HG03520 (cell line): ENCODE measurements around the gene LRBA.
"Not testable (repeated sequence)": the region's sequence is repeated elsewhere in the genome, so short reads cannot be mapped to it uniquely, and the experiment has no call there.

Source experiments
- ATAC-seq: cut with Tn5 transposase; IDR thresholded peaks from one replicate; pipeline ENCODE4 v1.9.1; 2021; ENCODE audit warnings: mild to moderate bottlenecking, moderate library complexity; ENCODE audit not compliant: unreplicated experiment

The LRBA gene

GRCh38 chr4:150683775-150684350 lies 331.2 kb downstream of the LRBA start:
- ATAC-seq = no peak

- ATAC-seq = no peak
Measured at GRCh38 chr4:150682126-150682525, 333.0 kb downstream of the LRBA start.

GRCh38 chr4:150681063-150681462 lies 334.0 kb downstream of the LRBA start:
- no peak for ATAC-seq

GRCh38 chr4:150680651-150681050 lies 334.4 kb downstream of the LRBA start:
- no peak for ATAC-seq

- ATAC-seq = no peak
Measured at GRCh38 chr4:150679765-150680343, 335.2 kb downstream of the LRBA start.

- ATAC-seq = no peak
Measured at GRCh38 chr4:150679018-150679764, 335.9 kb downstream of the LRBA start.

GRCh38 chr4:150673793-150674192 lies 341.3 kb downstream of the LRBA start:
- no peak for ATAC-seq

GRCh38 chr4:150668824-150669223 lies 346.3 kb downstream of the LRBA start:
- no peak for ATAC-seq

GRCh38 chr4:150664935-150665334 lies 350.1 kb downstream of the LRBA start:
- ATAC-seq = no peak

GRCh38 chr4:150662686-150663085 lies 352.4 kb downstream of the LRBA start:
- no peak for ATAC-seq

- ATAC-seq = not testable (repeated sequence)
Measured at GRCh38 chr4:150661551-150661950, 353.5 kb downstream of the LRBA start.

GRCh38 chr4:150658258-150658657 lies 356.8 kb downstream of the LRBA start:
- ATAC-seq = not testable (repeated sequence)

- no peak for ATAC-seq
Measured at GRCh38 chr4:150656891-150657290, 358.2 kb downstream of the LRBA start.

- ATAC-seq = no peak
Measured at GRCh38 chr4:150650751-150651150, 364.3 kb downstream of the LRBA start.

- no peak for ATAC-seq
Measured at GRCh38 chr4:150648123-150648522, 367.0 kb downstream of the LRBA start.

- no peak for ATAC-seq
Measured at GRCh38 chr4:150647008-150647407, 368.1 kb downstream of the LRBA start.

GRCh38 chr4:150641612-150642011 lies 373.5 kb downstream of the LRBA start:
- no peak for ATAC-seq

- no peak for ATAC-seq
Measured at GRCh38 chr4:150632639-150633038, 382.4 kb downstream of the LRBA start.

- ATAC-seq = no peak
Measured at GRCh38 chr4:150628073-150628472, 387.0 kb downstream of the LRBA start.

GRCh38 chr4:150625033-150625432 lies 390.1 kb downstream of the LRBA start:
- no peak for ATAC-seq

GRCh38 chr4:150624055-150624454 lies 391.0 kb downstream of the LRBA start:
- no peak for ATAC-seq

GRCh38 chr4:150619042-150619441 lies 396.0 kb downstream of the LRBA start:
- ATAC-seq = no peak
